ENCODE results near the gene SFXN2.
"Not testable (repeated sequence)": the region's sequence is repeated elsewhere in the genome, so short reads cannot be mapped to it uniquely, and the experiment has no call there.

Gene SFXN2, protein sequence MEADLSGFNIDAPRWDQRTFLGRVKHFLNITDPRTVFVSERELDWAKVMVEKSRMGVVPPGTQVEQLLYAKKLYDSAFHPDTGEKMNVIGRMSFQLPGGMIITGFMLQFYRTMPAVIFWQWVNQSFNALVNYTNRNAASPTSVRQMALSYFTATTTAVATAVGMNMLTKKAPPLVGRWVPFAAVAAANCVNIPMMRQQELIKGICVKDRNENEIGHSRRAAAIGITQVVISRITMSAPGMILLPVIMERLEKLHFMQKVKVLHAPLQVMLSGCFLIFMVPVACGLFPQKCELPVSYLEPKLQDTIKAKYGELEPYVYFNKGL

GRCh38 chr10:102714621-102715455, at the start of gene SFXN2:
SFXN2 (plus strand) TSS chr10:102714636; CDS start chr10:102726637, 12,001 bp downstream.
- DNase-seq (ENCODE audit: extremely low read depth in 1 of 2, low read depth in 1 of 2): peak in 1 of 2 donors; percentile 27

- DNase-seq (ENCODE audit: extremely low read depth in 1 of 2, low read depth in 1 of 2): no peak
These were observed 48.4 kb upstream of the SFXN2 start for GRCh38 chr10:102665904-102666509.

- DNase-seq (ENCODE audit: extremely low read depth in 1 of 2, low read depth in 1 of 2): not testable (repeated sequence)
These were observed 47.0 kb upstream of the SFXN2 start for GRCh38 chr10:102667411-102667810.

DNA sequence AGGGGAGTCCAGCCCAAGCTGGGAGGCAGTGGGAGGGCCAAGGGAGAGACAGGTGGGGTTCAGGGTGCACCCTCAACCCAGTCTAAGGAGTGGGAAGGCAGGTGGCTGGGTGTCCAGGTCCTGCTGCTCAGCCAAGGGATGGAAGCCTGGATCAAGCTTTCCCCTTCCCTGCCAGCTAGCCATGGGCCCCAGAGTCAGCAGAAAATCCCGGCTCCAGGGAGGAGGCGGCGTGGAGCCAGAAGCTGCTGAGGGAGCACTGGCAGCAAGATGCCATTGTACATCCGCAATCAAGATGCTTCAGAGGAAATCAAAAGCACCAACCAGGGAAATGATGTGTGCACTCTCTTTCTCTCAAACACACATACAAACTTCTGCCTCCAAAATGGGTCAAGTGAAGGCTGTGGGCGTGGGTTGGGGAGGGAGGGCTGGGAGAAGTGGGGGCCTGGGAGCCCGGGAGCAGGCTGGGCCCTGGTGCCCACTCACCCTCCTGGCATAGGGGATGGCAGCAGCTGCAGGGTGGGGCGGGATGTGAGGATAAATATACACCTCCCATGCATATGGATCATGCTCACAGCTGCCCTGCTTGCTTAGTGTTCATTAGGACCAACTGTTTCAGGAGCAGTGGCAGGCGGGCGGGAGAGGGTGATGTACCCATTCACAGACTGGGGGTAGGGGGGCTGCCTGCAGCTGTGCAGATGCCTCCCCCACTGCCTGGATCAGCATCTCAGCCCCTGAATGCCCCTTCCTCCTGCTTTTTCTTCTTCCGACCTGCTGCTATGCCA, 45.9 kb upstream of the SFXN2 start:
- no peak for DNase-seq (ENCODE audit: extremely low read depth in 1 of 2, low read depth in 1 of 2)

DNA sequence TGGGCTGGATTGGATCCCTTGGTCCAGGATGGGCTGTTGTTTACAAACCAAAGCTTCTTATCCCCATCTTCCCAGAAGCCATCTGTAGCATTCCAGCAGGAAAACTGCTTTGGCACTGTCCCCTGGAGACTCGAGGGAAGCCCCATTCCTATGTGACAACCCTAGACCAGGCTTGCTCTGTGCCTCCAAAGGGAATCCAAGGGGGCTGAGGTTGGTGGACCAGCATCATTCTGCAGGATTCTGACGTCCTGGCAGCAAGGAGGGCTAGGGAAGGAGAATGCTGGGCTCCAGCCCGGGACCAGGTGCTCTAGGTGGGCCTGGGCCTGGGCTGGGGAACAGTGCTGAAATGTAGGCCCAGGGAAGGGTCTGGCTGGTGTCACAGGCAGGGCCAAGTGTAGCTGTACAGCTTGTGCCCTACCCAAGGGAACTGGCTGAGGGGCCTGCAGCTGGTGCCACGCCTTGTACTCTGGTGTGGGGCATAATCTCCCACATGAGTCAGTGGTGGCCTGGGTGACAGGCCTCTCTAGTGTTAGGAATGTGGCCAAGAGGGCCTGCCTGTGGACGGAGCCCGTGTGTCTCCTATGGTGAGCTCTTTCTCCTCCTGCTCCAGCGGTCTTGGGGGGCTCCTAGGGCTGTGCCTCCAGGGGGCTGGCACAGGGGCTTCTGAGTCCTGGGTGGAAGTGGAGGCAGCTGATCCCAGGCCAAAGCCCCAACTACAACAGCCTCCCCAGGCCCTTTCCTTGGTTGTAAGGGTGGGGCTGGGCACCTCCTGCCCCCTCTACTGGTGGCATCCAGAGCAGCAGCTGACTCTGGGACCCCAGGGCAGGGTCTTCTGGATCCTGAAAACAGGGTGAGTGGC, 45.0 kb upstream of the SFXN2 start:
- no peak for DNase-seq (ENCODE audit: extremely low read depth in 1 of 2, low read depth in 1 of 2)

DNA sequence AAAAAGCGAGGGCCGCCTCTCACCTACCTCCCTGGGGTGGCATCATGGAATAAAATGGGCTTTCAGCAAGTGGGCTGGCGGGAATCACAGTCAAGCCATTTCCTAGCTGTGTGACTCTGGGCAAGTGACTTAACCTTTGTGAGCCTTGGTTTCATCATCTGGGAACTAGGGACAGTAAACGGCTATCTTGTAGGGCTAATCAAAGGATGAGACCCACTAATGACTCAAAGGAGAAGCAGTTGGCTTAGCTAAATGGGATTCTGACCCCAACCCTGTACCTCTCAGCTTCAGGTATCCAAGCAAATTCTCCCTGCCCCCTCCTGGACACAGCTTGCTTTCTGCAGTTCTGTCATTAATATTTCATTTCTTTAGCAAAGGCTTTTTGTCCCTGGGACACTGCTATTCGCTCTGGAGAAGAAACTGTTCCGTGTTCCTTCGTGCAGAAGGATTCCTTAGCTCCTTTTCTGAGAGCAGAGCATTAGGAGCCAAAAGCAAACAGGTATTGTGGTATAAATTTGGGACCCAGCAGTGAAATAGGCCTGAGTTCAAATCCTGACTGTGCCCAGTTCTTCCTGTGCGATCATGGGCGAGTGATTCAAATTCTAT, 44.3 kb upstream of the SFXN2 start:
- DNase-seq (ENCODE audit: extremely low read depth in 1 of 2, low read depth in 1 of 2): no peak

GRCh38 chr10:102670871-102671434, 43.5 kb upstream of the SFXN2 start:
- no peak for DNase-seq (ENCODE audit: extremely low read depth in 1 of 2, low read depth in 1 of 2)

DNA sequence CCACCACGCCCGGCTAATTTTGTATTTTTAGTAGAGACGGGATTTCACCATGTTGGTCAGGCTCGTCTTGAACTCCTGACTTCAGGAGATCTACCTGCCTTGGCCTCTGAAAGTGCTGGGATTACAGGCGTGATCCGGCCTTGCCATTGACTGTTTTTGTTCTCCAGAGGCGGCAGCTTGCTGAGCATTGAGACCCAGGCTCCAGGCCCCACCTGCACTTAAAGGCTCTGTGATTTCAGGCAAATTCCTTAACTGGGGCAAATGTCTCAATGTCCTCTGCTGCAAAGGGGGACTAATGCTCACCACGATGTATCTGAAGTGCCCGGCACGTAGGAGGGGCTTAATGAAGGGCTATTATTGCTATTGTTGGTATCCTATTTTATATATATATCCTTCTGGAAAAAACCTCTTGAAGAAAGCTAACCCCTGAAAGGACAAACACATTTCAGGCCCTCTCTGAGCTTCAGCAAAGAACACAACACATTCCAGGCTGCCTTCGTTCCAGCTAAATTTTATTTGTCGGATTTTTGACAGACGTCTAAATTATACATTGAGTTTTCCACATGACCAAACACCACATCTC, 41.1 kb upstream of the SFXN2 start:
- DNase-seq (ENCODE audit: extremely low read depth in 1 of 2, low read depth in 1 of 2): no peak

GRCh38 chr10:102673819-102674511, 40.5 kb upstream of the SFXN2 start:
- DNase-seq (ENCODE audit: extremely low read depth in 1 of 2, low read depth in 1 of 2): peak; percentile 42 to 43

GRCh38 chr10:102674566-102674965, 39.9 kb upstream of the SFXN2 start:
- DNase-seq (ENCODE audit: extremely low read depth in 1 of 2, low read depth in 1 of 2): no peak

GRCh38 chr10:102675011-102675665, 39.3 kb upstream of the SFXN2 start:
- no peak for DNase-seq (ENCODE audit: extremely low read depth in 1 of 2, low read depth in 1 of 2)

- DNase-seq (ENCODE audit: extremely low read depth in 1 of 2, low read depth in 1 of 2): no peak
These were observed 38.5 kb upstream of the SFXN2 start for GRCh38 chr10:102675666-102676533.

GRCh38 chr10:102676534-102677315, 37.7 kb upstream of the SFXN2 start:
- no peak for DNase-seq (ENCODE audit: extremely low read depth in 1 of 2, low read depth in 1 of 2)

DNA sequence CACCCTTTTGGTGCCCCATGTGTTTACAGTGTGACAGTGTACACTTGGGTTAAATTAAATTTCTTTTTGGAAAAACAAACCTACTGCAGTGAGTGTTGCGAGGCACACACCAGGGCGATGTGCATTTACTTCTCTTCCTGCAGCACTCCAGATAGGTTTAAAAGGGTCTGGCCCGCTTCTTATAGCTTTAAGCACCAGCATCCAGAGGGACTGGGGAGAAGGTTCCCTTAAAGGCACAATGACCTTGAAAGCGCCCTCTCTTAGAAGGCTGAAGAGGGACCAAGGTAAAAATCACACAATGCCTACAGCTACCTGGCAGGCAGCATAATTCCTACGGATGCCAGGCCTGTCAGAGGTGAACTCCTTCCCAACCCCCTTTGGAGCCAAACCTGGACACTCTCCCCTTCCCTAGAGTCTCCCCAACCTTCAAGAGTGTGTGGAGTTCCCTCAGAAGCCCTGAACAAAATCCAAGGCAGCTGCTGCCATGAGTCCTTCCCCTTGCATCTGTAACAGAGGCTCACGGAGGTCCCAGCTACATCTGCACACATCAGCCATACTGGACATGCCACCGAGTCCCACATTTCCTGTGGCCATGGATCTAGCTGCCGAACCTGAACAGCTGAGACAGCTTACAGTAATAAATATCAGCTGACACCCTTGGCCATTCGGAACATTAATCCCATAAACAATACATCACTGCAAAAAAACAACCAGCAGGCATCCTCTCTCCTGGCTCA, 36.9 kb upstream of the SFXN2 start:
- DNase-seq (ENCODE audit: extremely low read depth in 1 of 2, low read depth in 1 of 2): no peak

- DNase-seq (ENCODE audit: extremely low read depth in 1 of 2, low read depth in 1 of 2): no peak
These were observed 36.4 kb upstream of the SFXN2 start for GRCh38 chr10:102678068-102678400.
